ENCODE results near the gene FBXW11. TPM values are rescaled to one million over a fixed set of nuclear protein-coding genes. Genes with fewer than 3 reads are reported as not detected.
"Not testable (repeated sequence)": the region's sequence is repeated elsewhere in the genome, so short reads cannot be mapped to it uniquely, and the experiment has no call there.

The FBXW11 gene
- total RNA-seq, 1 donor from 2014 or later, result 84.0 TPM

GRCh38 chr5:171908638-171909037, 97.8 kb downstream of the FBXW11 start:
- DNase-seq, result no peak

DNA sequence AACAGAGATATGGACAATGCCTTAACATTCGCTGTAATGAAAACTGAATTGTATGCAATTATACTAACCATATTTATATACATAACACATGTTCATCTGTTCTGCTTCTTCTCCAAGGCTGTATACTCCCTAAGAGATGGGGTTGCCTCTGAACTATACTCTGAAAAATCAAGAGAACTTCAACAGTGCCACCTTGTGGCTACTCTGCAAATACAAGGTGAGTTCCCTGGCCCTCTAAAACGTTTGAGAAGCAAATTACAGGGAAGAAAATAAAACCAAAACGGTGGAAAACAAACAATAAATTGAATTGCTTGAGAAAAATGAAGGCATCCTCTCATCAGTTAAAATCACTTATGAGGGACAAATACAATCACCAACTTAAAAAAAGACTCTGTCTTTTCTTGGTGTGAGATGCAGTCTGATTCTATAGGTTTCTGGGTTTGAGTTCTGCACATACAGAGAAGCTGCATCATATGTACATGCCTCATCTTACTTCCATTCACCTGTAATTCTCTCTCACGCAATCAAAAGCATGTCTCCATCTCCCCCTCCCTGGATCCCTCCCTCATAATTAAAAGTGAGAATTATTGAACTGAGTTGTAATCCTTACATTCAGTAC, 98.6 kb downstream of the FBXW11 start:
- peak; percentile 91 for DNase-seq

DNA sequence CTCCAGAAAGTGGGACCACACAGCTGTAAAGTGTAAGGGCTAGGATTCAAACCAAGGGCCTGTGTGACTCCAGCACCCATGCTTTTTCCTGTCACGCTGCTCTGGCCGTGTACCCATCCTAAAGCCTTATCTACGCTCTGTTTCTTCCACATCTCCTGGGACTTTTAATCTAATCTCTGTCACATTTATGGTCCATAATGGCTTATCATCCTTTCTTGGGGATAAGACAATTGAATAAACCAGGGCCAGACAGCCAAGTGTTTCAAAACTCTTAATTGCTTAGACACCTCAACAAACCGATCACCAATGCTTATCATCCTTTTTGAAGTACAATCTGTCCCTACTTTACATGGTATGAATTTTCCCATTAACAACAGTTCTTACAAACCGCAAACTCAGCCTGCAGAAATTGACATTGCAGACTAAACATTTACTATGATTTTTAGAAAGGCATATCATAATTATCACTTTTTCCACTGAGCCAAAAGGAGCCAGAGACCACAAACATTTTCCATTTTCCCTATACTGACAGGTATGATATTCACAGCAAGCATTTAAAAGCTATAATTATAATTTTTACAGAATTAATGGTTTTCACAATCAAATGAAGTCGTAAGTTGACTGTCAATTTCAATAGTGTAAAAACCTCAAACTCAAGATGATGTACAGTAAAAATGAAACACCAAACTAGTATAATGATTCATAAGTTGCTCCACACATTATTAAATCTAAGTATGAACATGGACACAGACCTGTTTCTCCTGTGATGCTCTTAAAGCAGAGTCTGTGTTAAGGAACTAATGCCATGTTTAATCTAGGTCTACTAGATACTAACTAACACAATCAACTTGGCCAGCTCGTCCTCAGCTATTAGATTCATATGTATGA, 99.5 kb downstream of the FBXW11 start:
- DNase-seq, result no peak

DNA sequence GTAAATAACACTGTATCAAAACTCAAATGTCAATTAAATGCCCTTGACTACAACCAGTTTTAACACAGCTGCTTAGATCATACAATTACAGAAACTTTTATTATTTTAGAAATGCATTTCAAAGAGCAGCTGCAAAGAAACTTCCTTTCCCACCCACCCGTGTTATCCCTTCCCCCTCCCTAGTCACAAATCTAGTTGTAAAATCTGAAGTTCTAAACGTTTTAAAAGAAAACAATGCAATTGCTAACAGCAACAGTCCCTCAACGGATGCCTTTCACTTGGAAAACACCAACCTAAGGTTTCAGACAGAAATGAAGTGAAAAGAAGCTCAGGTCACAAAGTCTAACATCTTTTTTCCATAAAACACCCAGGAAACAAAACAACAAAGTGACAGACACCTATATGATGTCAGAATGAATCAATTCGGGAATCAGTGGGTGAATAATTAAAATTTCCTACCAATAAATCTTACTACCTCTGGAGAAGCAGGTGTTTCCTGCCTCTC, 100.3 kb downstream of the FBXW11 start:
- DNase-seq, result no peak

DNA sequence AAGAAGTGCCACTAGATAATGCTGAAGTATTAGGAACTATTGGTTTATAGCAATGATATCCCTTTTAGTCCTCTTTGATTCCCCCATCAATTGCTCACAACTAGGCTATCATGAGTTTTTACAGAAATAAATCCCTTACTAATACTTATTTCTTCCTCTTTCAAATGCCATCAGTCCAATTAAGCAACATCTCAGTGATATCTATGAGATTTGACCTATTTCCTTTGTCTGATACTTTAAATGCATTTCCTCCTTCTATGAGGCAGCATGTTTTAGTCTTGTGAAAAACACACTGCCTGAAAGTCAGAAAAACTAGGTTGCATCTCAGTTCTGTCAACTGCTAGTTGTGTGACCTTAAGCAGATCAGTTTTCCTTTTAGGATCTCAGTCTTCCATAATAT, 101.6 kb downstream of the FBXW11 start:
- DNase-seq, result no peak

GRCh38 chr5:171901764-171902163, 104.7 kb downstream of the FBXW11 start:
- DNase-seq, result no peak

DNA sequence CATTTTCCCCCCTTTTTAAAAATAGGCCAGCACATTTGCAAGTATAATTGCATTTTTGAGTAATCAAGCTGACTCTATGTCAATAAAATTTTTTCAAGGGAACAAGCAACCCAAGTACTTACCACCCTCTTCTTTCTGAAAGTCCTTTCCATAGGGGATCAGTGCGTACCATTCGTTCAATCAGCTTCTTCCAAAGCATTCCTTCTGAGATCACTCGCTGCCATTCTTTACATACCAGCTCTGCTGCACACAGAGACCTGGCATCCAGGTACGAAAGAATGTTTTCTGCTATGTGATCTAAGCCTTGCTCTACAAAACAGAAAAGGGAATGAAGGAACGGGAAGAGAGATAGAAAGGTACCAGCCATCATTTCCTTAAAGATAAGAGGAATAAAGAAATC, 106.6 kb downstream of the FBXW11 start:
- DNase-seq, result no peak

- no peak for DNase-seq
These were observed 107.6 kb downstream of the FBXW11 start for GRCh38 chr5:171898879-171899278.

DNA sequence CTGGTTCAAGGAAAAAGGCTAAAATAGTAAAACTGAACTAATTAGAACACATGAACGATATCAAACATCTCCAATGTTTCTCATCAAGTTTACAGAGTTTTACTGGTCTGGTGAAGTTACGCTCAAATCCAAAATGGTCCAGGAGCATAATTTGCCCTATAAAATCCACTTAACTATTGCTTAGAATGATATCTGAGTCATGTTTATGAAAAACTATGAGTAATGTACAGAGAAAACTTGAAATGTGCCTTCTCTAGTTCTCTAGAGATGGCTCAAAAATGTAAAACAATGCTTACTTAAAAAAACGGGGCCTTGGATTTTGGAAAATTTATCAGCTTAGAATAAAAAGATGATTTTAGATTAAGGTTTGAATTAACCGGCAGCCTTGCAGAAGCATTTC, 108.1 kb downstream of the FBXW11 start:
- DNase-seq, result no peak

- DNase-seq, result no peak
These were observed 109.2 kb downstream of the FBXW11 start for GRCh38 chr5:171897231-171897630.

DNA sequence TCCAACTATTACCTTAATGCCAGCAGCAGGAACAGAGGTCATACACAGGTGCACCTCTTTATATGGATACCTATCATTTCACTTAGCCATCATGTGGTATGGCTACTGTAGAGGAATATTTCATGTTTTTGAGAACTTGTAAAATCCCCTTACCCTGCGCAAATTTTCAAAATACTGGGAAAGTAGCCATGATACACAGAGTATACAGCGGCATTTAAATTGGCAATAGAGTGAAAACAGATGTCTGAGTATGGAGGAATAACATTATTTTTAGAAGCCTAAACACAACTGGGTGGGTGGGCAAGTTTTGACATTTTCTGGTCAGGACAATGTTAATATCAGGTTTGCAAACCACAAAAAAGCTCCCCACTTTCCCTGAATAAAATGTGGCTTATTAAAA, 111.4 kb downstream of the FBXW11 start:
- DNase-seq, result peak; percentile 28

DNA sequence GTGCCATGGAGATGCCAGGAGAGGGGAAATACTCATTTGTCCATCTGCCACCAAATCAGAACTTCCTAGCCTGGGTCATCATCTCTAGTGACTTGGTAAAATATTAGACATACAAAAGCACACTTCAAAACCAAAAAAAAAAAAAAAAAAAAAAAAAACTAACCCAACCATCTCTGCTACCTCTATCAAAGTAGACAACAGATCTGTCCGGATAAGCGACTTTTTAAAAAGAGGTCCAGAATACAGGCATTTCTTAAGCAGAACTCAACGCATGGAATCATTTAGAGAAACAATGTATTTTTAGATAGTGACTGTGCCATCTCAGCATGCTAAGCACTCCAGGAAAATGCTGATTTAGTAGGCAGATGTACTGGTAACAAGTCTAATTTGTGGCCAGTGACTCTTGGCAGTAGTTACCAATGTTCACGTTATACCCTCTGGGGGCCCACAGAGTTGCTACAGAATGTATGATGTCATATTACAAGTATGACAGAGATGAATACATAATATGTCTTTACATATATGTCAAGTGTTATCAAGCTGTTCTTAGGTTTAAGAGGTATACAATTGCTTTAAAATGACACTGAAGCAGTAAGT, 113.0 kb downstream of the FBXW11 start:
- peak; percentile 69 for DNase-seq

DNA sequence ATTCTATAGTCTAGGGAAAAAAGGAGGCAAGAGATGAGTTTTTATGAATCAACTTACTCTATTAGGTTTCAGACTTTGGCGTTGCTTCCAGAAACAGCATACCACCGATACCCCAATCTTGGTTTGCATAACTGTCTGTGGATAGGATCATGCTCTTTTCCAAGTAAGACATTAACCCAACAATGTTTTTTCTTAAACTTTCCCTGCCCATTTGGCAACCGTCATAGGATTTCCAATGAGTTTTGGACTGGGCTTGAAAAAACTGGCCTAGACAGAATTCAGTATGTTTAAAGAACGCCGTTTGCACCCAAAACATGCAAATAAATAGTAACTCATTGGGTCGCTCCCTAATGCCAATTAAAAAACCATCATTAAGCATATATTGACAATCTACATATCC, 114.8 kb downstream of the FBXW11 start:
- no peak for DNase-seq

GRCh38 chr5:171891150-171891549, 115.3 kb downstream of the FBXW11 start:
- no peak for DNase-seq

DNA sequence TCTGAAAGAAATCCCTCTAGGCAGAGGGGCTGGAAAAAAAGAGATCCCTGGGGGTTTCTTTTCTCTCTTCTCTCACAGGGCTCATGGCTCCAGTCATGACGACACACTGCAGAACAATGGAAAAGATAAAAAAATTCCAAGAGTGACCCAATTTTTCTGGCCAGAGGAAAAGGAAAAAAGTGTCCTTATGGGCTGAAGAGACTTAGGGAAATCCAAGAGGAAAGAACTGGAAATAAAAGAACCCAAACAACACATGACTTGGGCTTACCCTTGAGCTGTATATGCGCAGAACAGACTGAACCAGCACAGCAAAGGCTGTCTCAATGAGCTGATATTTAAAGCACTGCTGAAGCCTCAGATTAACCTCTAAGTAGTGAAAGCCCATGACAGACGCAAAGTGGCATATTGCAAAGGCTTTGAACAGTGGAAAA, 118.4 kb downstream of the FBXW11 start:
- DNase-seq, result no peak

- DNase-seq, result not testable (repeated sequence)
These were observed 120.4 kb downstream of the FBXW11 start for GRCh38 chr5:171886037-171886436.

DNA sequence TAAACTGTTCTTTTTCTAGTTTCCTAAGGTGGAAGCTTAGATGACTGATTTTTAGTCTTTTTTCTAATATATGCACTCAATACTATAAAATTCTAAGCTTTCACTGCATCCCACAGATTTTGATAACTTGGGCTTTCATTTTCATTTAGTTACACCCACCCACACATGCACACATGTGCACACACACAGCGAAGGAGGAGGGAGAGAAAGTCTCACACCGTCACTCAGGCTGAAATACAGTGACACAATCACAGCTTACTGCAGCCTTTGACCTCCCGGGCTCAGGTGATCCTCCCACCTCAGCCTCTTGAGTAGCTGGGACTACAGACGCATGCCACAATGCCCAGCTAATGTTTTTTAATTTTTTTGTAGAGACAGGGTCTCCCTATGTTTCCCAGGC, 124.3 kb downstream of the FBXW11 start:
- DNase-seq, result no peak

- DNase-seq, result no peak
These were observed 132.2 kb downstream of the FBXW11 start for GRCh38 chr5:171874234-171874633.

GRCh38 chr5:171872666-171873065, 133.8 kb downstream of the FBXW11 start:
- no peak for DNase-seq

DNA sequence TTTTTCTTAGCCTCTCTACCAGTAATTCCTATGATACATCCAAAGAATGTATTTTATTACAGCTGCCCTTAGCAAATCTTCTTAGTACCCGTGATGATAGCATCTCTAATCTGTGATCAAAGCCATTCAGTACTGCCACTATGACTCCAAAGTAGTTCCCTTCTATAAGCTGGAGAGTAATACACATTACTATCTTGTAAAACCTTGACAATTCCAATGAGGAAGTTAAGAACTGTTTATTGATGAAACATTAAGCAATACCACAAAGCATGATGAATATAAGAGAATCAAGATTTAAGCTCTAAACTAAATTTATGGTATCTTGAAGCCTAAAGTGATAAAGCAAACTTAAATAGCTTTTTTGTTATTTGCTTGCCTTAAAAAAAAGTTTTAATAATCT, 134.7 kb downstream of the FBXW11 start:
- DNase-seq, result no peak

GRCh38 chr5:171869956-171870355, 136.5 kb downstream of the FBXW11 start:
- DNase-seq, result no peak

- DNase-seq, result no peak
These were observed 138.2 kb downstream of the FBXW11 start for GRCh38 chr5:171868236-171868635.

DNA sequence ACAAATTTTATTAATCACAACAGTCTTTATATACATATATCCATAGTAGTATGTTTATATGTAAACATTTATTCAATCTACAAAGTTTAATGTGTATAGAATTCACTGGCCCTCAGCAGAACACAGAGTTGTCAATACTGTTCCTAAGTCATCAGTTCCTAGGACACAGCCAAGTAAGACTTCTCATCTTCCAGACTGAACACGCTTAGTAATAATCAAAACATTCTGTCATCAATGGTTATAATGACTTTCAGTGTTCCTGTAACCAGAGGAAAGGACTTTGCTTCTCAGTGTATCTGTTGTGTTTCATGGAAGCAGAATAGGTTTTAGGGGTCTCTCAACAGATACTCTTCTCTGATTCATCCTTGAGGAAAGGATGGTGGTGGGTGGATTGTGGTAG, 138.7 kb downstream of the FBXW11 start:
- DNase-seq, result no peak
